T-helper 1 cell (primary cell): ENCODE measurements around the gene LEUTX.

ENCODE experiments used
- DNase-seq, 5 donors: peaks; one replicate each; pipeline ENCODE4 v3.0.0-alpha.2; 2012 to 2020

The LEUTX gene

DNA sequence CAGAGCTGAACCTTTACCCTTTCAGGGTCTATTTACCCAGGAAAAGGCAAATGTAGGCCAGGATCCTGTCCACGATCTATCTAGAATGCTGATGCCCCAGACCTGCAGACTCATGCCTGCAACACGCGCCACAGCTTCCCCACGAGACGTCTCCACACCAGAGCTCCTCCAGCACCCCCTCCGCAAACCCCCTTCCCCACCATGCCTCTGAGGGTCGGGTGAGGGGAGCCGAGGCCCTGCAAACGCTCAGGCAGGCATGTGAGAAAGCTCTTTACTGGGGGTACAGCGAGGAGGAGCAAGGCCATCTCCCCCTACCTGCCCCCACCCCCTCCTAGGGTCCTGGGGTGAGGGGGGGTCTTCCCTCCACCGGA, 46.4 kb downstream of the LEUTX start:
- no peak for DNase-seq

DNA sequence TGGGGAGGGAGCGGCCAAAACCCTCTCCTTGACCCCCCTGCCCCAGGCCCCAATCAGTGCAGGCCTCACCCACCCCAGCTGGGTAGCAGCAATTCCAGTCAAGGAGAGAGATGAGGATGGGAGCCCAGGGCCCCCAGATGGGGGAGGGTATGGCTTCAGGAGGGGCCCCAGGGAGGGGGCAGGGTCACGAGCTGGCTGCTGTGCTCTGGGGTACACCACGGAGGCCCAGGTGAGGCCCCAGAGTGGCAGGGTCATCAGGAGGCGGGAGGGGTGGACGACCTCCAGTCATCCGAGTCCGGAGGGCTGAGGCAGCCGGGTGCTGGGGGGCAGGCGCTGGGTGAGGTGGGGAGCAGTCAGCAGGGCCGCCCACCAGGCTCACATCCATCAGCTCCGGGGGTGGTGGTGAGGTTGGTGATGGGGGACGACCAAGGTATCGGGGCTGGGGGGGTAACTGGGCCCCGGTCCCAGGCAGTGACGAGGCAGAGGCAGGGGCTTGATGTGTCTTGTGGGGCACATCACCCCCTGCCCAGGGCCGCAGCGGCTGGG, 47.0 kb downstream of the LEUTX start:
- no peak for DNase-seq

DNA sequence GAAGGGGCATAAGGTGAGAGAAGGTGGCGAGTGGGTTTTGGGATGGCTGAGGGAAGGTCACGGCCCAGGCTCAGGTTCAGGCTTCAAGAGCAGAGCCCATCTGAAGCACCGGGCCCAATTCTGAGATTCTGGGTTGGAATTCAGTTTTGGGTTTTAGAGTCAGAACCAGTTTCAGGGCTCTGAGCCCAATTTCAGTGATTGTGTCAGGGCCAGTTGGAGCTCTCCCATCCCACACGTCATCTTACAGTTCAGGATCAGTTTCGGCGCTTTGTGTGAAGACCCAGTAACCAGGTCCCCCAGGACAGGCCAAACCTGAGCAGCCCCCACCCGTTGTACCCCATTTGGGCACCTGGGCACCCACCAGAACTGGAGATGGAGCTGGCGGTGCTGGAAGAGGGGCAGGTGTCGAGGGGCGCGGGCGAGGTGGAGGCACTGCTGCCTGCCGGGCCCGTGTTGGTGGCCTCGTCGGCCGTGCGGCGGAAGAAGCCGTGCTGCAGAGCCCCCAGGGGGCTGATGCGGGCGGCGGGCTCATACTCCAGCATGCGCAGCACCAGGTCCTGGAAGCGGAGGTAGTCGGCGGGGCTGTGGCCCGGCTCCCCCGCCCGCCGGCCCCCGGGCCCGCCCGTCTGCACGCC, 47.8 kb downstream of the LEUTX start:
- DNase-seq, result no peak

DNA sequence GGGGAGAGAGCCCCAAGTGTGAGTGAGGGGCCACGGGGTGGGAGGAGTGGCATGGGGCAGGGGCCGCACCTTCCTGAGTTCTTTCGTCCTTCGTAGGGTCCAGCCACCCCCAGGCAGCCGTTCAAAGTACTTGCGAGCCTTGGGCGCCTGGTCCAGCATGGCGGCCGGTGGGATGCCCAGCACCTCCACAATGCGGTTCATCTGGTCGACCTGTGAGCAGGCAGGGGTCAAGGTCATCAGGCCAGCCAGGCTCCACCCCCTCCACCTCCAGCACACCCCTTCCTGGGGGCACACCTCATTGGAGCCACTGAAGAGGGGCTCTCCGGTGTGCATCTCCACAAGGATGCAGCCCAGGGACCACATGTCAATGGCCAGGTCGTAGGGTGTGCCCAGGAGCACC, 48.6 kb downstream of the LEUTX start:
- DNase-seq, result no peak

DNA sequence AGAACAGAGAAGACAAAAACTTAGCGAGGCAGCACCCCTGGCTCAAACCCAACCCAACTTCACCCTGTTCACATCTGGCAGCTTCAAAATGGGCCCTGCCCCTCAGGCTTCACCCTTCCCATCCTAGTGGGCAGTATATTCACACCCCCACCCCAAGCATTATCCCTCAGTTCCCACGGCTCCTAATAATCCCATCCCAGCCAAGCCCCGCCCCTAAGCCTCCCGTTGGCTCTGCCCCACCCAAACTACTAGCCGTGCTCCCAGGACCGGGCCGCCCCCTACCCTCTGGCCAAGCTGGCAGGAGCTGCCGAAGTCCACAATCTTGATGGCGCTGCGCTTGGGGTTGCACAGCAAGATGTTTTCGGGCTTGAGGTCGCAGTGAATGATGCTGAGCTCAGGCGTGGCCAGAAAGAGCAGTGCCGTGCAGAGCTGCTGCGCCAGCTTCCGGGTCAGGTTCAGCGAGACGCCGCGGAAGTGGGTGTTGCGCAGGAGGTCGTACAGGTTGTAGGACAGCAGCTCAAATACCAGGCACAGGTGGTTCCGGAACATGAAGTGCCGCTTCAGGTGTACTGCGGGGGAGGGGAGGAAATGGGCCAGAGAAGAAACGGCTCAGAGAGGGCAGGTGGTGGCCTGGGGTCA, 49.5 kb downstream of the LEUTX start:
- no peak for DNase-seq

DNA sequence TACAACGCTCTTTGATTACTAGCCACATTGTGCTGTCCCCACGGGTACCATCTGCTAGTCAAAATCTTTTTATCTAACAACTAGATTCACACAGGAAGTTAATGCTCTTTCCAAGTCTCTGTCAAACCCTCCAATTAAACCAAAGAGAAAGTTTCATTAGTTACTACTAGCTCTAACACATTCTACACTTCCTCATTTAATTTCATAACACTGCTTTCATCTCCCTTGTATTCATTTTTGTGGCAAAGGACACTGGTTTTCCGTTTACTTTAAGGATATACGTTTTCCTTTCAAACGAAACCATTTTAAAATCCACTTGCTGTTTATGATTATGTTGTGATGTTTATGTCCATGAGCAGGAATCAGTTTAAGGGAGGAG, 50.0 kb downstream of the LEUTX start:
- DNase-seq, result no peak

DNA sequence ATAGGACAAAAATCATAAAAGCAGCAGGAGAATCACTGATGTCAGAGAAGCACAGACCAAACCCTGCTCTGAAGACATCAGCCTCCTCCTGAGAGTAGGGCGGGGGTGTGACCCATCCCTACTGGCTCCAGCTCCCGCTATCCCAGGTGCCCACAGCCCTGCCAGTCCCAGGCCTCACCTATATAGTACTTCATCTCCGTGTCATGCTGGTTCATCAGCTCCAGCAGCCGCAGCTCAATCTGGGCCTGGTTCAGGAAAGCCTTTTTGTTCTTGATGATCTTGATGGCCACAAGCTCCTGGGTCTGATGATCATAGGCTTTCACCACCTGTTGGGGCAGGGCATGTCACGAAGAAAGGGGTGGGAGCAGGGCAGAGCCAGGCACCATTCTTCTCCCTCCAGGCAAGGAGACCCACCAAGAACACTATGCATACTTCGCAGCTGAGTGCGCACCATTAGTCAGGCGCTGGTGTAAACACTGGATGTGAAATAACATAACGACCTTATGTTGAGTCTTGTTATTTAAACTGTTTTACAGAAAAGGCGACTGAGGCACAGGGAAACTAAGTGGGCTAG, 51.1 kb downstream of the LEUTX start:
- no peak for DNase-seq

DNA sequence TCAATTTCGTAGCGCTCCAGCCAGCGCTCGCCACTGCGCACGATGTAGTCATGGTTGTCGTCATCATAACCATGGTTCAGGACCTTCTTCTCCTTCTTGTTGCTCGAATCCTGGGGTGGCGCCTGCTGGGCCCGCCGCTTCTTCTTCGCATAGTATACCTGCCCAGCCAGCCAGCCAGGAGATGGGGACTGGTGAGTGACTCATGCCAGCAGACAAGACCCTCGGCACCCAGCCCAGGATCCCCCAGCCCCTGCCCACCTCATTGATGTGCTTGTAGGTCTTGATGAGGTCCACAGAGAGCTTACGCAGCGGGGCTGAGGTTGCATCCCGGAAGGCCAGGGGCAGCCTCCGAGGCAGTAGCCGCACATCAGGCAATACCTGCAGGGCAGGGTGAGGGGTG, 51.8 kb downstream of the LEUTX start:
- no peak for DNase-seq

DNA sequence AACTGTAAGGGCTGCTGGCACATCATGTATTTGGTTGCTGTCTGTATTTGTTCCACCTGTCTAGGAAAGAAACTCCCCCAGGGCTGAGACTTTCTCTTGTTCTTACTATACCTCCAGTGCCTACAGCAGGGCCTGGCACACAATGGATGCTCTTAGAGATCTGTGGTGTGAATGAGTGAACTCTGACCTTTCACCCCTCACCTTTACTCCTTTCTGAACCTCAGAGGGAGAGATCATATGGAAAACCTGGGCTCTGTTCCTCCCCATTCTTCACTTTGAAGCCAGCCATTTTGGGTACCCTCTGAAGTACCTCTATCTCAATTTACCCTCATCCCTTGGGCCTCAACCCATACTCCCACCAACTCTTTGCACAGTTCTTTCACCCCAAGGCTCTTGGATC, 52.2 kb downstream of the LEUTX start:
- no peak for DNase-seq

DNA sequence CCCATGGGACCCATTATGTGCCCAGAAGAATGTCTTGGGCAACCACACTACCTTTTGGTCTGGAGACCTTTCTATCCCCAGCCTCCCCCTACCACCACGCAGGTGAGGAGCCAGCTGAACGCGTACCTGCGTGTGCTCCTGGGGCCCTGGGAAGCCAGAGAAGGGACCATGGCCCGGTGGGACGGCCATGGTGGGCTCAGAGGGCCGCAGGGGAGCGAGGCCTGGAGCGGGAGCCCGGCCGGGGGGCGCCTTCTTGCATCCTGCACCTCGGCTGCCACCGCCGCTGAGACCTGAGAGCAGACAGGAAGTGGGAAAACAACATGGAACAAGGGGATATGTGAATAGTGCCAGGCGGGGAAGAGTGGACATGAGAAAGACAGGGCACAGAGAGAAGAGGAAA, 53.0 kb downstream of the LEUTX start:
- DNase-seq, result no peak

DNA sequence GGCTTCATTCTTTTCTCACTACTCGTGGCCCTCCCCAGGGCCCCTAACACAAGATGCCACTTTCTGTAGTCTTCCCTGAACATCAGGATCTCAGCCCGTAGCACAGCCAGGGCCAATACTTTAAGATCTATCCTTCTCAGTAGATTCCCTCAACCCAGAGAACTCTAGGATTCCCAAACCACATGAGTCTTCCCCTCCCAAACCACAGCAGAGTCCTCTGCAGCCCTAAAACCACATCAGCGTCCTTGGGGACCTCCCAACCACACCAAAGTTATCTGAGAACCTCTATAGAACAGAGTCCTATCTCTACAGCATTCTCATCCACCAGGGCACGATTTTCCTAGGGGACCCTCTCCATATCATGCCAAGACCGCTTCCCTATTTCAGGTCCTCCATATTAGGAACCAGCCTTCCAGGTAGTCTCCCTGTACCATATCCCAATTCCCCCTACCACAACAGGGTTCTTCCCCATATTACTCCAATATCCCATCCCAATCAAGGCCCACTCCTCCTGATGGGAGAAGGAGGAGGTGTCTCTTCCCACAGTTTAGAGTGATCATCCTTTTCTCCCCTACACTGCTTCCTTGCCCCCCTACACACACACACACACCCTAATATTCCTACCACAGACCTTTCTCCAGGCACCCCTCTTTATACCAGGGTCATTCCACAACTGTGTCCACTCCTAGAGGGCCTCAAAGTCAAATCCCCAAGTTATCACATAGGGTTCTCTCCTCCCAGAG, 53.9 kb downstream of the LEUTX start:
- no peak for DNase-seq

DNA sequence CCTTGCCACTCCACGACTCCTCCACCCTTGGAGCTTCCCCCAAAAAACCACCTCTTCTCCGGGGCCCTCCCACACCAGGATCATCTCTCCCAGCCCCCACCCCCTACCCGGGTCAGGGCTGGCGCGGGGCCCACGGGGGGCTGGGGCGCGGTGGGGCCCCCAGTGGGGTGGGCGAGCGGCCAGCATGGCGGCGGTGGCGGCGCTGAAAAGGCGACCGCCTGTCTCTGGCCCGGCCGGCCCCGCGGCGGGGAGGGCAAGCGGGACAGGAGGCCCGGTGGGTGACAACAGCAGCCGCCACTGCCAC, 54.5 kb downstream of the LEUTX start:
- DNase-seq, result no peak

DNA sequence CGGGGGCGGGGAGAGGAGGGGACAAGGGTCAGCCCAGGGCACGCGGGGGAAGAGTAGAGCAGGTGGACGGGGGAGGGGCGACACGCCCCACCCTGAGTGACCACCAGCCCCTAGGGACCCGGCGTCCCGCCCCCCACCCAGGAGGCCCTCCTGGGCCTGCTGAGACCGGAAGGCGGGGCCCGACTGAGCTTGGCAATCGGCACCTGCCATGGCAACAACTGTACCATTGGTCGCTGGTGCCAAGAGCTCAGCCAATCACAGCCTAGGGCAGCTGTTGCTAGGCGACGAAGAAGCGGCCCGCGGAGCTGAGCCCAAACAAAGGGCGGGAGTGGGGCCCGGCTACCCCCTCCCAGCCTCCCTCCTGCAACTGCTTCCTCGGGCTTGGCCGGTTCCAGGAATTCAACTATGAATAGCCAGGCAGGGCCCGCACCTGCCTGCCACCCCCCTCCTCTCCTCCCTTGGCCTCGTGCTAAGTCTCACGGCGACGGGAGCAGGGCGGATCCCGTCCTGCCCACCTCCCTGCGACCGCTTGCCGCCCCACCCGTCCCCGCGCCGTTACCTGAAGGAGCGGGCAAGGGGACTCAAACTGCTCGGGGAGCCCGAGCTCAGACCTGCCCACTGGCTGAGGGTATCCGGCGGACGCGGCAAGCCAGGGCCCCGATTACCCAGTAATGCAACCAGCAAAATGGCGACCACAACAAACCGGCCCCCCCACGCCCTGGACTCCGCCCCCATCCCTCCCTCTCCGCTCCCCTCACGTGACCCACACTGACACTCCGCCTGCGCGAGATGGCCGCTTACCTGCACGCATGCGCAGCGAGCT, 55.0 kb downstream of the LEUTX start, which contains the start of gene DYRK1B:
Gene DYRK1B, minus strand, starts transcription at position 699 of the 823 bp plus-strand sequence. CDS start 2,295 bp downstream, outside the sequence.
- peak; percentile 97 to 98 (median 98) for DNase-seq

DNA sequence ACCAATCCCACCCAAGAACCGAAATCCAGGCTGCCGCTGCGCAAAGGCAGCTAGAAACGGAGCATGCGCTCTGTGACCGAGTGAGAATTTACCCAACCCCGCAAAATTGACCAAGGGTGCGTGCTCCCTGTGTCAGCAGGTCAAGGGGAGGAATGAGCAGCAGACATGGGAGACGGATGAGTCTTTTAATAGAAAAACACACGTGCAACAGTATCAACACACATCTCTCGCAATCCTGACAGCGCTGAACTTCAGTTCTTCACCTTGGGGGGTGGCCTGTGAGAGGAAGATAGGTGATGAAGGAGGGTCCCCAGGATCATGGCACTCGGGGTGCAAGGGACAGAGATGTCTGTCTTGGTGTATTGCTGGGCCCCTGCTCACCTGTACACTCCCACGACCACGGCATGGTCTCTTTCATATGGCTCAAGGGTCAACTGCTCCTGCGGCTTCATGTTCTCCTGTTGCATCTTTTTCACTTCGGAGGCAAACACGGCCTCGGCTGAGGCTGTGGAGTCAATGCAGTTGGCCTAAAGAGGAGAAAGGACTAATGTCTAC, 55.7 kb downstream of the LEUTX start:
- DNase-seq, result no peak
